Measurements from ENCODE around the gene TMEM207.

Gene TMEM207

DNA sequence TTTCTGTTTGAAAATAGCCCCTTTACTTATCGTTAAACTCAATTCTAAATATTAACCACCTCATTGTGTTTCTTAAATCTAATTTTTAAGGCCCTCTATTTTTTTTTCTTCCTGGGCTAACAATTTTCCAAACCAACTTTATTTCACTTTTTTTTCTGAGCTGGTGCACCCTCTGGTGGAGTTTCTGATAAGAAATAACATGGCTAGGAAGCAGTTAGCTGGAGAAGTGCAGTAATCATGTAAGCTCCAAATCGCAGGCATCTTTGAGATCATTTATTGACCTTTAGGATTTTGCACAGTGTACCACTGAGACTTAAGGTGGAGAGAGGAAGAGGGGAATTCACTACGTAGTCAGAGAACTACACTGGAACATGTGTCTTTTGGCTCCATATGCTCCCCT is 6.4 kb downstream of the TMEM207 start:
- DNase-seq: no peak

DNA sequence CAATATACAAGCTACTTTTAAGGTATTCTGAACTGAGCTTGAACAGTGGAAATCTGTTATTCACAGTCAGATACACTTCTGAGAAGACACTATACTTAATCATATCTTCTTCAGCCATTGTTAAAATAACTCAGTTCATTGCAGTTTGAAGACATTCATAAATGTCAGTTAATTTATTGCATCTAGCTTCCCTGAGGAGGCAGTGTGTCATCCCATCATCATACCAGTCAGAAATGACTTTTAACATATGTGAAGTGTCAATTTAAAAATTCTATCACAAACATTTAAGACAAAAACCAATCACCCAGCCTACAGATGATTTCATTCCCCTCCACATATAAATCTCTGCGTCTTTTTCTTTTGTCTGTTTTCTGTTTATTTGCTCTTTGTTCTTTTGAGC is 7.5 kb downstream of the TMEM207 start:
- DNase-seq: no peak

DNA sequence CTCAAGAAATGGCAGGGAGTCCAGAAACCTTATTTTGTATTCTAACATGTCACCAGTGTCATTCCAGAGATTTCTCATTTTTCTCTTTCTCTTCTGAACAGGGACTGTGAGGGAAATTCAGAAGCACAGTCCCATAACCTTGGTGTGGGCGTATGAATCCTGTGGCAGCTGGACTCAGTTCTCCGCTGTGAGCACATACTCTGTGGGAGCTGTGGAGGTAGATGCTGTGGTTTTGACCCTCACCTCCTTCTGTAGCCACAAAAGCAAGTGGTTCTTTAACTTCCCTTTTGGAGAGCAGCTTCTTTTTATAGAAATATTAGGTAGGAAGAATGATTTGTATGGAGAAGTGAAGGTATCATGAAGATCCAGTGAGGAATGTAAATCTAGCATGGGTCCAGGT is 13.4 kb downstream of the TMEM207 start:
- no peak for DNase-seq

- no peak for DNase-seq
These were observed 14.1 kb downstream of the TMEM207 start for GRCh38 chr3:190435618-190436017.

DNA sequence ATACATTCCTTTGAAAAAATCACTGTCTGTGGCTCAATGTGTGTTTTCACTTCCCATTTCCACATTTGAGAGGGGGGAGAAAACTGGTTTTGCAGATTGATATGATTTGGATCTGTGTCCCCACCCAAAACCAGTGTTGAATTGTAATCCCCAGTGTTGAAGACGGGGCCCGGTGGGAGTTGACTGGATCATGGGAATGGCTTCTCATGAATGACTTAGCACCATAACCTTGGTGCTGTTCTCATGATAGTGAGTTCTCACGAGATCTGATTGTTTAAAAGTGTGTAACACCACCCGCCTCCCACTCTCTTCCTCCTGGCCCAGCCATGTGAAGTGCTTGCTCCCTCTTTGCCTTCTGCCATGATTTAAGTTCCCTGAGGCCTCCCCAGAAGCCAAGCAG is 16.1 kb downstream of the TMEM207 start:
- DNase-seq: no peak

- no peak for DNase-seq
These were observed 17.5 kb downstream of the TMEM207 start for GRCh38 chr3:190432216-190432615.

GRCh38 chr3:190430906-190431305 is 18.8 kb downstream of the TMEM207 start:
- no peak for DNase-seq

DNA sequence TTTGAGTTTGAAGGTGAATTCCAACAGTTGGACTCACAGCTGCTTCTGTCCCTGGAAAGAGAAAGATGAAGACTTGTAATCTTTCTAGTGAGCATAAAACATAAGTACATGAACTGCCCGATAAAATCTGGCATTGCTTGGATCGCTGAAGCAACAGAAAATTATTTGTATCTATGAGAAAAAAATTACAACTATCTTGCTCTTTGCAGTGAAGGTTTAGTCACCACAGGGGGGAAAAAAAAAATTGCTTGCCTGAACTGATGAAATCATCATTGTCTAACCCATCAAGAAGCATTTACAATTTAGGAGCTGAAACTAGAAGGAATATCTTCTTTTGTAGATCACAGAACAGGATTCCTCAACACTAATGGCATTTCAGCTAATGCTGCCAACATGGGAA is 20.0 kb downstream of the TMEM207 start:
- DNase-seq: no peak

DNA sequence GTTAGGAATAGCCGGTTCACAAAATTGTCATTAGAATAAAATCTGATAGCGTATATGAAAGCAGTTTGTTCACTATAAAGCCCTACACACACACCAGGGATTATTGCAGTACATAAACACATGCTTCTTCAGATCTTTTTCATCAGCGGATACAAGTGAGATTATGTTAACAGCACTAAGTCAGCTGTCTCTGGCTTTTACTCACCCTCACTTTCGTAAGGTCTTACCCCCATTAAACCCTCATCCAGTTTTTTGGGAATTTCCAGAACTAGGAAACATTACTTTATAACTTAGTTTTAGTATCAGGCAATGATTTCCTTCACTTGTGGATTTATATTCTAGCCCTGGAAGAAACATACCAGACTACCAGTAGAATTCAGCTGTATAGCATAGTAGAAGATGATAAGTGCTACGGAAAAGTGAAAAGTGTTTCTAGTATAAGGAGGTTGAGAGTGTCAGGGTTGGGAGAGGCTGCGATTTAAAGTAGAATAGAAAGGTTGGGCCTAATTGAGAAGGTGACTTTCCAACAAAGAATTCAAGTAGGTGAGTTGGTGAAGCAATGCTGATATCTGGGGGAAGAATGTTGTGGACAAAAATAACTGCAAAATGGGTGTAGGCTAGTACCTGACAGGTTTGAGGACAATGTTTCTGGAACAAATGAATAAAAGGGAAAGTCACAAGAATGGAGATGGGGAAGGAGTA is 22.7 kb downstream of the TMEM207 start:
- no peak for DNase-seq

- no peak for DNase-seq
These were observed 23.9 kb downstream of the TMEM207 start for GRCh38 chr3:190425833-190426232.

- DNase-seq: peak; percentile 3
These were observed 24.9 kb downstream of the TMEM207 start for GRCh38 chr3:190424478-190425439.

GRCh38 chr3:190424108-190424477 is 25.6 kb downstream of the TMEM207 start:
- DNase-seq: no peak

- DNase-seq: no peak
These were observed 35.4 kb downstream of the TMEM207 start for GRCh38 chr3:190414297-190414696.

DNA sequence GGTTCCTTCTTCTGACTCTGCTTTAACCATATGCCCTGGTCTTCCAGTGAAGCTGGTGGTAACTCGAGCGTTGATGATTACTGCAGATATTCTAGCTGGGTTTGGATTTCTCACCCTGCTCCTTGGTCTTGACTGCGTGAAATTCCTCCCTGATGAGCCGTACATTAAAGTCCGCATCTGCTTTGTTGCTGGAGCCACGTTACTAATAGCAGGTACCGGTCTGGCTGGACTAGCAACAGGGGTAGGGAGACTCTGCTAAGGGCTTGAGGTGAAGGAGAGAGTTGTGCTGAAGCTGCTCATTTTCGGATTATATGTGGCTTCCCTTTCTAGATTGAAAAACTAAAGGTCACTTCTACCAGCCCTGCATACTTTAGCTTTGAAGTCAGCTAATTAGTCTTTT is 45.0 kb downstream of the TMEM207 start:
- no peak for DNase-seq

GRCh38 chr3:190401963-190402362 is 47.7 kb downstream of the TMEM207 start:
- no peak for DNase-seq

- no peak for DNase-seq
These were observed 50.0 kb downstream of the TMEM207 start for GRCh38 chr3:190399677-190400076.

GRCh38 chr3:190397889-190398288 is 51.8 kb downstream of the TMEM207 start:
- DNase-seq: no peak

GRCh38 chr3:190396001-190396400 is 53.7 kb downstream of the TMEM207 start:
- no peak for DNase-seq

DNA sequence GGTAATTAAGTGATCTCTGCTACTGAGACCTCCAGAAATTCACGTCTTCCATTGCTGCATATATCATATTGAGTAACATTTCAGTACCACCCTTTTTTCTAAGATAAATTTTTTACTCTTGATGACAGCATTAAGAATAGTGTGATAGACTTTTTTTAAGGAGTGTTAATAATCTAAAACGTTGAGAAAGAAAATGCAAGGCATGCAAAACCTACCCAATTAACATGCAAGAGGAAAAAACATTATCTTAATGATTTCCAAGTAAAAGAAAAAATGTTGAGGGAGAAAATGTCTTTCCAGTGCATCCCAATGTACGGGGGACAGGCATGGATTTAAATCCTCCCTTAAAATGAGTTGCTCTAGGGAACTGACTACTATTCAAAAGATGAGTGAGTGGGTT is 61.0 kb downstream of the TMEM207 start:
- no peak for DNase-seq

GRCh38 chr3:190387578-190388213 is 62.0 kb downstream of the TMEM207 start, which contains the start of gene CLDN16:
CLDN16 (plus strand) TSS chr3:190388163; CDS start chr3:190388330, 167 bp downstream.
- no peak for DNase-seq

- DNase-seq: no peak
These were observed 63.7 kb downstream of the TMEM207 start for GRCh38 chr3:190385731-190386688.

DNA sequence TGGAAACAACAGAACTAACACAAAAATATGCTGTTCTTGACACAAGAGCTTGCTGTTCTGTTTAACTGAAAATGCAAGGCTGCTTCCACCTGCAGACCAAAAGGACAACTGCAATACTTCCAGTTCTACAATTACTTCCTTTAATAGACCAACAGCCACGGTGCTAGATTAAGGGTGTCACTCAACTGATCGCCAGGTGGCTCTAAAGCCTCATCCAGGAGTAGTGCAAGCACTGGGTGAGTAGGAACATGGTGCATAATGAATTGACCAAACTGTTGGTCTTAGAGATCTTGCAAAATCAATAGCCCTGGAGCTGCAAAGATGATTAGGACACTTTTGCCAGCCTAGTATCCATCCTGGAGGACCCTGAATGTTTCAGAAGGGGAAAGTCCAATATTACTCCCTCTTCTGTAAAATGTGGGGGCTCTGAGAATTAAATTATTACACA is 65.4 kb downstream of the TMEM207 start:
- peak; percentile 44 for DNase-seq

Data from NCI-H510A (cell line).